Endothelial cell of umbilical vein (primary cell): Measurements from ENCODE around the gene DDX4. TPM values are rescaled to one million over a fixed set of nuclear protein-coding genes. Genes with fewer than 3 reads are reported as not detected.
"Not testable (repeated sequence)": the region's sequence is repeated elsewhere in the genome, so short reads cannot be mapped to it uniquely, and the experiment has no call there.

Experiments
- BruUV-seq: library from RNA; stranded (reverse); fragments of 400-500 nt; replicated peaks from 2 replicates; lab custom pipeline; 2021; lab: Mats Ljungman, UMichigan
- CTCF ChIA-PET: fragments of 300-600, 350-600 bp; sonication (Branson Sonifier 250); formaldehyde crosslinking; loops from one replicate; lab custom pipeline; 2021; ENCODE audit warnings: antibody characterized with exemption, inconsistent platforms; lab: Charles Lee
- POLR2A ChIA-PET: fragments of 300-600, 350-600 bp; sonication (Branson Sonifier 250); formaldehyde crosslinking; loops from one replicate; lab custom pipeline; 2021; ENCODE audit warnings: antibody characterized with exemption, inconsistent platforms; lab: Charles Lee
- DNase-seq: peaks from one replicate; pipeline ENCODE4 v3.0.0-alpha.2; 2011; ENCODE audit warnings: low read depth, low spot score
- FAIRE-seq: peaks from 2 replicates; lab custom pipeline; 2011; peaks lifted over from hg19 to GRCh38; lab: Jason Lieb, UNC
- H2AFZ ChIP-seq: 2 replicates; pipeline ENCODE4 v1.6.0; 2012; ENCODE audit warnings: low read depth, low read length, control low read depth, inconsistent platforms
- H3K27ac ChIP-seq: 2 replicates; pipeline ENCODE4 v1.5.1; 2011; ENCODE audit warnings: low read depth, mild to moderate bottlenecking, control low read depth, low read length, moderate library complexity; ENCODE audit not compliant: insufficient read depth
- H3K27me3 ChIP-seq, 2 experiments: 2 replicates each; pipeline versions ENCODE4 v1.6.0 to v1.6.1; 2011; ENCODE audit warnings: low read length in 2 of 2, mixed read lengths in 1 of 2; ENCODE audit not compliant: control insufficient read depth in 2 of 2, insufficient read depth in 2 of 2
- H3K36me3 ChIP-seq, 2 experiments: 2 replicates in 1 of 2; 3 replicates in 1 of 2; pipeline ENCODE4 v1.5.1; 2011; ENCODE audit warnings: low read length in 2 of 2, mild to moderate bottlenecking in 1 of 2, moderate library complexity in 1 of 2; ENCODE audit not compliant: control insufficient read depth in 2 of 2, insufficient read depth in 2 of 2; ENCODE audit errors: extremely low read depth in 1 of 2
- H3K4me1 ChIP-seq: 3 replicates; pipeline ENCODE4 v1.5.1; 2011; ENCODE audit warnings: mild to moderate bottlenecking, low read length; ENCODE audit not compliant: control insufficient read depth, insufficient read depth; ENCODE audit errors: extremely low read depth
- H3K4me2 ChIP-seq: 2 replicates; pipeline ENCODE4 v1.6.1; 2011; ENCODE audit warnings: low read length, control low read depth, mixed read lengths; ENCODE audit not compliant: insufficient read depth
- H3K4me3 ChIP-seq, 3 experiments: fragments of 200-600 bp in 1 of 3; sonication (generic), shearing (Covaris generic) in 1 of 3; replicated peaks in 1 of 3; 2 replicates each; pipeline ENCODE4 v1.5.1; 2011 to 2016; ENCODE audit warnings: control low read depth in 3 of 3, low read length in 3 of 3, mild to moderate bottlenecking in 2 of 3, inconsistent platforms in 1 of 3, low read depth in 1 of 3, moderate library complexity in 1 of 3; ENCODE audit not compliant: insufficient read depth in 1 of 3
- H3K79me2 ChIP-seq: 2 replicates; pipeline ENCODE4 v1.6.0; 2012; ENCODE audit warnings: low read length, inconsistent platforms; ENCODE audit not compliant: control insufficient read depth, insufficient read depth
- H3K9ac ChIP-seq: replicated peaks from 2 replicates; pipeline ENCODE3; 2011; ENCODE audit warnings: low read length, control low read depth; ENCODE audit not compliant: insufficient read depth; ENCODE audit errors: extremely low read depth
- H3K9me1 ChIP-seq: replicated peaks from 3 replicates; pipeline ENCODE4 v1.6.0; 2011; ENCODE audit warnings: mild to moderate bottlenecking, low read length; ENCODE audit not compliant: control insufficient read depth, insufficient read depth; ENCODE audit errors: extremely low read depth
- H3K9me3 ChIP-seq: replicated peaks from 2 replicates; pipeline ENCODE4 v1.5.1; 2012; ENCODE audit warnings: low read length, inconsistent platforms; ENCODE audit not compliant: control insufficient read depth, insufficient read depth
- H4K20me1 ChIP-seq: replicated peaks from 2 replicates; pipeline ENCODE3; 2011; ENCODE audit warnings: mild to moderate bottlenecking, low read length; ENCODE audit not compliant: control insufficient read depth, insufficient read depth; ENCODE audit errors: extremely low read depth
- FOS ChIP-seq: IDR thresholded peaks from 2 replicates; pipeline ENCODE4 v1.6.1; 2011; ENCODE audit warnings: mild to moderate bottlenecking, low read length, moderate library complexity, borderline replicate concordance; ENCODE audit not compliant: insufficient read depth
- POLR2A ChIP-seq: IDR thresholded peaks from 2 replicates; pipeline ENCODE4 v1.6.1; 2012; ENCODE audit warnings: low read depth, mild to moderate bottlenecking, control low read depth, low read length
- dilution Hi-C: fragments of 300-500 bp; cut with MboI; formaldehyde crosslinking; loops from one replicate; pipeline ENCODE4 v1.15.0; 2019; ENCODE audit warnings: low sequenced_read_pairs; ENCODE audit not compliant: extremely low pct_ligation_motif_present
- intact Hi-C: fragments of 100-400 bp; cut with micrococcal nuclease; formaldehyde crosslinking; loops from one replicate; pipeline ENCODE4 v1.10.0; 2022
- polyA plus RNA-seq, 4 experiments: library from polyadenylated mRNA; depleted of rRNA in 3 of 4; stranded (reverse) in 3 of 4; unstranded in 1 of 4; fragments of >200 nt; gene quantifications; 2 replicates each; pipeline versions ENCODE4 v1.2.1 to v1.2.3, GENCODE V29; 2011 to 2012; ENCODE audit warnings: missing spikeins in 1 of 4
- total RNA-seq: library from RNA; stranded (reverse); gene quantifications from 2 replicates; pipeline ENCODE4 v1.2.3, GENCODE V29; 2021

The DDX4 gene
- total and polyA plus RNA-seq, 2 donors (not counting 3 experiments of a cell fraction or from before 2014, with no cell fraction given): not detected

DNA sequence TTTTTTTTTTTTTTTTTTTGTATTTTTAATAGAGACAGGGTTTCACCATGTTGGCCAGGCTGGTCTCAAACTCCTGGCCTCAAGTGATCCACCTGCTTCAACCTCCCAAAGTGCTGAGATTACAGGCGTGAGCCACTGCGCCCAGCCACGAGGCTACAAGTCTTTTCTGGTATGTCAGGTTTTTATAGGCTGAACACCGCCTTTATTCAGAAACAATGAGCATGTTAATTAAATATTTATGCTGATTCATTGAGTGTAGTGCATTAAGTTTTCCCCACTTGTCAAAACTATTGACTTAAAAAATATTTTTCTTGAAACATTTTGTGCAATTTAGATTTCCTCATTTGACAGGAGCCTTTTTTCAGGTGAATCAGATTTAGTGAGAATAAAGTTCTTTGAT, 78.1 kb downstream of the DDX4 start:
- H3K9me1 ChIP-seq, H3K4me3 ChIP-seq, H2AFZ ChIP-seq, H3K27ac ChIP-seq, DNase-seq, FAIRE-seq, H3K9me3 ChIP-seq, H3K9ac ChIP-seq, POLR2A ChIA-PET, intact Hi-C loops, H3K79me2 ChIP-seq, BruUV-seq, H3K4me2 ChIP-seq, dilution Hi-C loops, H3K27me3 ChIP-seq, H3K4me1 ChIP-seq, H3K36me3 ChIP-seq, H4K20me1 ChIP-seq: not testable (repeated sequence)
- CTCF ChIA-PET: interaction anchor here (1.2 to 1.5 kb wide), 3 partner anchors 10 to 53 kb away, joined by 3 to 9 read pairs (median 4); no protein-coding TSS in a partner anchor

- CTCF ChIA-PET: interaction anchor here (0.7 to 1.5 kb wide), 4 partner anchors 9 to 613 kb away, joined by 3 to 9 read pairs (median 4); no protein-coding TSS in a partner anchor
- no peak for TF ChIP-seq POLR2A
- TF ChIP-seq FOS: peak; percentile 69
- Histone ChIP-seq H3K27ac (no peak overlapping the region), H2AFZ (no peak overlapping the region), H3K79me2 (no peaks in the 10 kb centered on the region), H3K9me3 (no peaks in the 10 kb centered on the region), H3K9ac (no peak overlapping the region), H3K36me3 (no peaks in the 10 kb centered on the region), H3K9me1 (no peaks in the 10 kb centered on the region), H3K4me2 (no peak overlapping the region), H4K20me1 (no peaks in the 10 kb centered on the region), H3K27me3 (no peaks in the 10 kb centered on the region), H3K4me3 (no peak overlapping the region), H3K4me1 (no peaks in the 10 kb centered on the region)
- peak; percentile 43 for FAIRE-seq
- no peak for DNase-seq
- POLR2A ChIA-PET: interaction anchor here (0.5 kb wide), 1 partner anchor 69 kb away, joined by 5 read pairs; no protein-coding TSS in a partner anchor
- BruUV-seq: no TSS peak
- intact Hi-C loops (no loop called here), dilution Hi-C loops (no loop called here)
Observed at GRCh38 chr5:55816342-55816741, 78.5 kb downstream of the DDX4 start.
